ENCODE results near the gene ACOT12. TPM values are rescaled to one million over a fixed set of nuclear protein-coding genes. Genes with fewer than 3 reads are reported as not detected.

Gene ACOT12
- total RNA-seq, result not detected
- long read RNA-seq, result 0 reads

- TF ChIP-seq CTCF (IDR thresholded peaks at IDR 0.05; ENCODE audit: borderline replicate concordance), result no peak
- H3K36me3 ChIP-seq, result no peaks in the 10 kb centered on the region
- no peak for DNase-seq
- peaks cover 4% of the 10 kb centered on the region for H3K9me3 ChIP-seq (replicated peaks)
- peaks cover 74% of the 10 kb centered on the region for H3K27me3 ChIP-seq (ENCODE audit: low read depth)
- peak within 1 kb of the TSS; percentile 62 for H3K4me3 ChIP-seq
- intact Hi-C loops (cut with micrococcal nuclease), result no loop called here
- no peak within 1 kb of the TSS for H3K27ac ChIP-seq (replicated peaks)
- peaks cover 13% of the 10 kb centered on the region for H3K4me1 ChIP-seq
Measured at GRCh38 chr5:81393783-81394718, at the start of gene ACOT12. TSS of gene ACOT12 (minus strand) at chr5:81394134. CDS start at chr5:81394114, 20 bp downstream.

DNA sequence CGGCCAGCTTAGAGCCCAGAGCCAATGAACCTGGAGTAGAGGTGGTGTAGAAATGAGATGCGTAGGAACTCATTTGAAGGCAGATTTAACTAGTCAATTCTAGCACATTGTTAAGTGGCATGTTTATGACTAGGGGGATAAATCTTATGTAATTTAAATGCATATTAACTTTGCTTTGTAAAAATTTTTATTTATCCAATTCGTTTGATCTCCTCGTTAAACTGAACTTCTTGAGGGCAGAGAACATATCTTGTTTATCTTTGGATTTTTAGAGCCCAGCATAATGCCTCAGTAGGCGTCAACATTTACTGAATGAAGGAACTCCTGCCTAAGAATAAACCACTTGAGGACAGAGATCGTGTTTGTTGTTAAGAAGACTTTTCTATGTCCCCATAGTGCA is 41.1 kb upstream of the ACOT12 start:
- H3K4me1 ChIP-seq, result no peaks in the 10 kb centered on the region
- no peak overlapping the region for H3K4me3 ChIP-seq
- H3K27ac ChIP-seq (replicated peaks), result no peak overlapping the region
- intact Hi-C loops (cut with micrococcal nuclease), result no loop called here
- no peaks in the 10 kb centered on the region for H3K9me3 ChIP-seq (replicated peaks)
- H3K36me3 ChIP-seq, result no peaks in the 10 kb centered on the region
- no peaks in the 10 kb centered on the region for H3K27me3 ChIP-seq (ENCODE audit: low read depth)
- no peak for DNase-seq
- no peak for TF ChIP-seq CTCF (IDR thresholded peaks at IDR 0.05; ENCODE audit: borderline replicate concordance)

- Histone ChIP-seq H3K9me3 (replicated peaks) (no peaks in the 10 kb centered on the region), H3K27me3 (ENCODE audit: low read depth) (no peaks in the 10 kb centered on the region), H3K4me3 (no peak overlapping the region), H3K27ac (replicated peaks) (no peak overlapping the region), H3K4me1 (peaks cover 18% of the 10 kb centered on the region), H3K36me3 (no peaks in the 10 kb centered on the region)
- DNase-seq, result no peak
- TF ChIP-seq CTCF (IDR thresholded peaks at IDR 0.05; ENCODE audit: borderline replicate concordance), result no peak
- intact Hi-C loops (cut with micrococcal nuclease), result loop anchor here (10.0 kb wide), 1 partner anchor 735 kb away; no protein-coding TSS in a partner anchor
Measured at GRCh38 chr5:81429985-81430384, 36.1 kb upstream of the ACOT12 start.

DNA sequence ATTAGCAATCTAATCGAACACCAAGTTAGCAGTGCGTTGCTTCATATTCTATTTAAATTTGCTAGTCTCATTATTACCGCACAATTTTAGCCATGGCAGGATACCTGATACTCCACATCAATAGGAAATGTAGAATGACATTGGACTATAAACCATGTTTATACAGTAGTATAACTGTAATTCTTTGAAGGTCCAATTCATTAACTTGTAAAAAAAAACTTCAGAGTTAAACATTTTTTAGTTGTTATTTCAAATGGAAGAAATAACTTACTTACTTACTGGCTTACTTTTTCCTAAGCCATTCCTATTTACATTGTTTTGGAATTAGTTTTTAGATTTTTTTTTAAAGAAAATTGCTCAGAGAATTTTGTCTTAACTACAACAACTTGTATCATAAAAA is 35.4 kb upstream of the ACOT12 start:
- Histone ChIP-seq H3K4me3 (no peak overlapping the region), H3K36me3 (no peaks in the 10 kb centered on the region), H3K4me1 (peaks cover 24% of the 10 kb centered on the region), H3K27ac (replicated peaks) (no peak overlapping the region), H3K9me3 (replicated peaks) (no peaks in the 10 kb centered on the region), H3K27me3 (ENCODE audit: low read depth) (no peaks in the 10 kb centered on the region)
- intact Hi-C loops (cut with micrococcal nuclease), result loop anchor here (10.0 kb wide), 1 partner anchor 735 kb away; no protein-coding TSS in a partner anchor
- DNase-seq, result no peak
- TF ChIP-seq CTCF (IDR thresholded peaks at IDR 0.05; ENCODE audit: borderline replicate concordance), result no peak

DNA sequence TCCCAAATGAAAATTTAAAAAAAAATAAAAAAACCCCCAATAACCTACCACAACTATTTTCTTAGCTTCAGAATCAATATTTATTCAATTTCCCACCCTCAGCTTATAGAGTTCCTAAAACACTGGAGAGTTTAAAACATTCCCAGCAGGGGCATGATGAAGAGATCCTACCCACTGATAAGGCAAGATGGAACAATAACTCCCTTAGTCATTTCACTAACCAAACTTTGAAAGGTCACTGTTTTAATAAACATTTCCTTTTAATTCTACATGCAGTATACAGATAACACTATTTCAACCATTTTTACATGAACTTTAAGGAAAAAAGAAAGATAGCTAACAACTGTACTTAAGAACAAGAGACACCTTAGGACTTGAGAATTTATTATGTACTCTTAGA is 34.9 kb upstream of the ACOT12 start:
- no peak for TF ChIP-seq CTCF (IDR thresholded peaks at IDR 0.05; ENCODE audit: borderline replicate concordance)
- Histone ChIP-seq H3K4me3 (no peak overlapping the region), H3K27me3 (ENCODE audit: low read depth) (no peaks in the 10 kb centered on the region), H3K36me3 (no peaks in the 10 kb centered on the region), H3K9me3 (replicated peaks) (no peaks in the 10 kb centered on the region), H3K4me1 (peaks cover 24% of the 10 kb centered on the region), H3K27ac (replicated peaks) (no peak overlapping the region)
- DNase-seq, result no peak
- intact Hi-C loops (cut with micrococcal nuclease), result loop anchor here (10.0 kb wide), 1 partner anchor 736 kb away; no protein-coding TSS in a partner anchor

Measured in left ventricle myocardium inferior (tissue), 1 donor.